Cardiac atrium fibroblast (primary cell): ENCODE data around the gene CUL7. TPM values are rescaled to one million over a fixed set of nuclear protein-coding genes. Genes with fewer than 3 reads are reported as not detected.

Experiments used
- total RNA-seq: library from RNA; depleted of rRNA; stranded (reverse); fragments of >200 nt; gene quantifications from 2 replicates; pipeline ENCODE4 v1.2.3, GENCODE V29; 2015

Gene CUL7
- total RNA-seq = 27.1 and 30.5 TPM in 2 replicates

DNA sequence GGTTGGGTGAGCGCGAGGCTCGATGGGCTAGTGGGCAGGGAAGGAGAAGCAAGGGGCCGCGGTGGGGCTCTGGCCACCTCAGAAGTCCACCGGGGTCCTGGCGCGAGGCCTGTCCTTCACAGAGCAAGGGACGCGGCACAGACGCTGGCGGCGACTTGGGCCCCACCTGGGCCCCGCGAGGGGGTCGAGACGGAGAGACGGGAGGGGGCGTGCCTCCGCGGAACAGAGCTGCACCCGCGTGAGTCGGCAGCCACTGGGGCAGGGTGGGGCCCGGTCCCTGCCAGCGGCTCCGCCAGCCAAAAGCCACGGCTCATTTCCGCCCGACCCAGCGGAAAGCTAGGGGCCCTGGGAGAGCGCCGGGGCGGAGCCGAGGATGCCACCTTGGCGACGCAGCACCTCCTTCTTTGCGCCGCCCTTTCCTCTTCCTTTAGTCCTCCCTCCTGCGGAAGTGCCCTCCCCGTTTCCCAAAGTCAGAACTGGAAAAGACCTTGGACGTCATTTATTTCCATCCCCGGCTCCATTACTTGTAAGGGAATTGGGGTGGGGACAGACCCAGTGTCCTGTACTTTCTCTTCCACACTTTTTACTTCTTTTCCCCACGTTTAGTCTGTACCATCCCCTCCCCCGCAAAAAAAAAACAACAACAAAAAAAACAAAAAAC lies at the start of gene CUL7:
CUL7 (minus strand) TSS at position 307 of the 661 bp plus-strand sequence. CDS start 1,063 bp downstream, outside the sequence.

DNA sequence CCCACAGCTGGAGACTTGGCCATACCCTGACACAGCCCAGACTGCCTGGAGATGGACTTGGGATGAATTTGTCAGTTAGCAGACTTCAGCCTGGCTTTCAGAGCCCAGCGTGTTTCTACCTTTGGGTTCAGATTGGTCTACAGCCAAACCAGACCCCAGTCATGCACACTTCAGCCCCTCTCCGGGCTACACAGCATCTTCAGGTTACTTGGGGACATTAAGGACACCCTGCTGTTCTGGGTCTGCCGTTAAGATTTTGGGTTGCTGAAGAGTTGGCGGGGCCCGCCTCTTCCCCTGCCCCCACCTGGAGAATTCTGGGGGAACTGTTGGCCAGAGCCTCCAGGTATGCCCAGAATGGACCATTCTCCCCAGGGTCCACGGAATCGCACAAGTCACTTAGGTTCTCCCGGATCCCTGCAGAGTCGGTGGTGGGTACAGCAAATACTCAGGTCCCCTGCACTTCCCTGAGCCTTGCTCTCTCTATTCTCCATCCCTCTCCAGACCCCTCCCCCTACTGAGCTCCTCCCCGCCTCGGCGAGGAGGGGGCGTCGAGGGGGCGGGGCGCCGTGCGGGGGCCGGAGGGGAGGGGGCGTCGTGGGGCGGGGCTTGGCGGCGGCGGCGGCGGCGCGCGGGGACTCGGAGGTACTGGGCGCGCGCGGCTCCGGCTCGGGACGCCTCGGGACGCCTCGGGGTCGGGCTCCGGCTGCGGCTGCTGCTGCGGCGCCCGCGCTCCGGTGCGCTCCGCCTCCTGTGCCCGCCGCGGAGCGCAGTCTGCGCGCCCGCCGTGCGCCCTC lies 22.2 kb upstream of the CUL7 start, which contains the start of gene PTK7:
PTK7 (plus strand) TSS at position 645 of the 794 bp plus-strand sequence. CDS start 175 bp downstream, outside the sequence.

DNA sequence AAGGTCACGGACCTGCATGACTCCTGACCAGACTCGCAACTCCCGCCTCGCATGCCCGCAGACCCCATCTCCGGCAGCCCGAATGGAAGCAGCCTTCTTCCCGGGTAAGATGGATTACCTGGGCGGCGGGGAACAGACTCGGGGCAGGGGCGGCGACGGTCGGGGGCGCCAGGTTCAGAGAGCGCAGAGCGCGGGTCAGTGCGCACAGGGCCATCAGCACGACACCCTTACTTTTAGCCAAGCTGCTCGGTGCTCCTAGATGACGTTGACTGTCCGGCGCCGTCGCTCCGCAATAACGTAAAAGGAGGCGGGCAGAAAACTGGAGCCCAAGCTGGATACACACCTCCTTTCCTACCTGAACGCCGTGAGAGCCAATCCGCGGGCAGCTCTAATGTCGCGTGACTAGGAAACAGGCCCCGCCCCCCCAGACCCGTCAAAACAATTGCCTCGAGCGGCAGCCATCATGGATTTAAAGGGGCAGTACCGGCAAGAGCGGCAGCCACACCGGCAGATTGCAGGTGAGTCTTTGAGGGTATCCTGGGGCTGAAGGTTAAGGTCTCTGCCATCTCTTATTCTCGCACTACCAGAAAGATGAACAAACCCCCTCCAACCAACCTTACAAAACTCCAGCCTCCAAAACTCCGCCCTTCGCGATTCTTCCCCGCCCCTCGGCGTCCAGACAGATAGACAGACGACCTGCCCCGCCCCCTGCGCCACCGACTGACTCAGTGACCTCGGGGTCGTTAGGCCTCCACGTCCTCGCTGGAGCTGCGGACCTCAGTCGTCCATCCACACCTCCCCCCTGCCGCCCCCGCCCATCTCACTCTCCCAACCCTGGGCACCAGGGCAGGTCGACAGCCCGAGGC lies 5.8 kb upstream of the CUL7 start, which contains the start of the genes KLC4 and MRPL2:
KLC4 (plus strand) TSS at position 464 of the 866 bp plus-strand sequence. CDS start 1,705 bp downstream, outside the sequence.
MRPL2 (minus strand) TSS at position 267 of the 866 bp plus-strand sequence; CDS start at position 214, 53 bp downstream.

DNA sequence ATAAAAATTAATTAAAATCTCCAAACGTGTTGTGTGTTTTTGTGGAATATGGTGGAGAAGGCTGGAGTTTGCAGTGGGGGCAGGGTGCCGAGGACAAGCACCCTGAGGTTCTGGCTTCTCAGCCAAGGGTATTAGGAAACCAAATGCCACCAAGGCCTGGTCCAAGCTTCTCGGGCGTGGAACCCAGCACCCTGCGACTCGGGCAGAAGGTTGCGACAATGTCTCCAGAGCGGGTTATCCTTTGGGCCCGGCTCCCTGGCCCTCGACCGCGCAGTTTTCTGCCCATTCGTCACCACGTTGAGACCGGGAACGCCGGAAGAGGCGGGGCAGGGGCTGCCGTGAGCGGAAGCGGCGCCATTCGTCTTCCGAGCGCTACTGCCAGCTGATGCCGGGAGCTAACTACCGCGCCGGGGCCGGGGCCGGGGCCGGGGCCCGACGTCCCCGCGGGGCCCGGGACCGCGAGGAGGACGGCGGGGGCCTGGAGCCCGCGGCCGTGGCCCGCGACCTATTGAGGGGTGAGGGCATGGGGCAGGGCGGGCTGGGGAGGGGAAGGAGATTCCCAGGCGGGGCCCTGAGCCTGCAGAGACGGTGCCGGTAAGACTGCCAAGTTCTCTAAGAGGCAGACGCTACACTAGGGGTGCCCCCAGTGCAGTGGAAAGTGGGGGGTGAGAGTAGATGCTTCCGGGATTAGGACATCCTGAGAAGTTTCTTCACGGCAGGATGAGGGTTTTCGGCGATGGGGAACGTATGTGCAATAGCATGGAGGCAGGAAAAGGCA lies 32.2 kb downstream of the CUL7 start, which contains the start of gene RRP36:
RRP36 (plus strand) TSS at position 354 of the 778 bp plus-strand sequence; CDS start at position 386, 32 bp downstream.

DNA sequence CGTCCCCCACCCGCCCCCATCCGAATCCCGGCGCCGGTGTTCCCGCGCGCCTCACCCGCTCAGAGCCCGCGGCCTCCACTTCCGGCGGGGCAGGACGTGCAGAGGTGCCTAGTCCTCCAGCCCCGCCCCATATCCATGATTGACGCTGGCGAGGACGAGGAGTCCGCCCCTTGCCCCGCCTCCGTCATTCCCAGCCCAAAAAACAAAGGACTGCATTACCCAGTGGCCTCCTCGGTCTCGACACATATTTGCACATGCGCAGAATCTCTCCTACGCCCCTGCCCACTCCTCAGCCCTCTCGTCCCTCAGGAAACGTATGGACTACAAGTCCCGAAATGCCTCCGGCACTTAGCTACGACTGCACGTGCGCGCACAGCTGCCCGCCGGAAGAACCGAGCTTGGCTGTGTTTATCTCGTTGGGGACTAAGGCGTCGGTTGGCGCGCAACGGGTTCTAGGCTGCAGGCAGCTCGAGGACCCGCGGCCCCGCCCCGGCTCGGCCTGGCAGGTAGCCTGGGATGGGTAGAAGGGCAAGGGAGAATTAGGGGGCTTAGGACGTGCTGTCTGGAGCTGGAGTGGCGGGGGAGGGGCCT lies 39.7 kb downstream of the CUL7 start, which contains the start of the genes KLHDC3 and MEA1:
KLHDC3 (plus strand) TSS at position 407 of the 591 bp plus-strand sequence. CDS start 2,944 bp downstream, outside the sequence.
MEA1 (minus strand) TSS at position 104 of the 591 bp plus-strand sequence. CDS start 133 bp downstream, outside the sequence.

Other genes with a start within 250 kb of the CUL7 start
- 95.1 and 98.3 TPM in 2 replicates for gene RPL7L1, start 174.2 kb downstream of the CUL7 start, total RNA-seq
- gene PTCRA, start 137.8 kb downstream of the CUL7 start, total RNA-seq = not detected in 2 replicates
- 24.3 and 26.7 TPM in 2 replicates for gene CNPY3, start 124.4 kb downstream of the CUL7 start, total RNA-seq
- gene GNMT, start 93.1 kb downstream of the CUL7 start, total RNA-seq = not detected in 2 replicates
- gene PEX6, start 74.7 kb downstream of the CUL7 start, total RNA-seq = 11.0 and 16.2 TPM in 2 replicates
- gene PPP2R5D, start 69.3 kb downstream of the CUL7 start, total RNA-seq = 35.6 and 39.7 TPM in 2 replicates
- 75.2 and 88.8 TPM in 2 replicates for gene MEA1, start 39.9 kb downstream of the CUL7 start, total RNA-seq
- 99.6 and 118 TPM in 2 replicates for gene KLHDC3, start 39.6 kb downstream of the CUL7 start, total RNA-seq
- gene RRP36, start 32.2 kb downstream of the CUL7 start, total RNA-seq = 68.4 and 69.9 TPM in 2 replicates
- 14.3 and 17.7 TPM in 2 replicates for gene MRPL2, start 5.6 kb upstream of the CUL7 start, total RNA-seq
- gene KLC4, start 5.8 kb upstream of the CUL7 start, total RNA-seq = 9.4 and 13.6 TPM in 2 replicates
- gene PTK7, start 22.5 kb upstream of the CUL7 start, total RNA-seq = 82.6 and 84.1 TPM in 2 replicates
- 21.5 and 27.3 TPM in 2 replicates for gene SRF, start 117.4 kb upstream of the CUL7 start, total RNA-seq
- gene CUL9, start 128.3 kb upstream of the CUL7 start, total RNA-seq = 10.9 and 16.4 TPM in 2 replicates
- gene DNPH1, start 175.6 kb upstream of the CUL7 start, total RNA-seq = 60.7 and 96.4 TPM in 2 replicates
- gene TTBK1, start 189.6 kb upstream of the CUL7 start, total RNA-seq = not detected in 2 replicates
- gene SLC22A7, start 244.4 kb upstream of the CUL7 start, total RNA-seq = not detected in 2 replicates